Gastrocnemius medialis (tissue), 4 donors: ENCODE data around the gene NFATC3. TPM values are rescaled to one million over a fixed set of nuclear protein-coding genes. Genes with fewer than 3 reads are reported as not detected.

Experiments
- ATAC-seq, 2 donors: fragments of 150-250 bp; one replicate each; pipeline ENCODE4 v1.9.1; 2016
- DNase-seq, 2 donors: peaks; one replicate each; pipeline ENCODE4 v3.0.0-alpha.2; 2019
- H3K27ac ChIP-seq, 4 donors: fragments of 200-600 bp; sonication (generic); 1 replicate in 1 of 4; 2 replicates in 3 of 4; pipeline ENCODE4 v1.5.1; 2016 to 2018; ENCODE audit warnings: mild to moderate bottlenecking in 2 of 4, moderate library complexity in 1 of 4
- H3K27me3 ChIP-seq, 3 donors: fragments of 200-600 bp; sonication (generic) in 2 of 3; 1 replicate in 1 of 3; 2 replicates in 2 of 3; pipeline versions ENCODE4 v1.5.1 to v1.6.0; 2016 to 2019; ENCODE audit warnings: mild to moderate bottlenecking in 1 of 3, moderate library complexity in 1 of 3
- H3K36me3 ChIP-seq, 2 donors: fragments of 200-600 bp; sonication (generic) in 1 of 2; one replicate each; pipeline ENCODE4 v1.5.1; 2017 to 2018
- H3K4me1 ChIP-seq, 2 donors: fragments of 200-600 bp; sonication (generic) in 1 of 2; one replicate each; pipeline ENCODE4 v1.5.1; 2016 to 2017; ENCODE audit warnings: mild to moderate bottlenecking in 2 of 2
- H3K4me3 ChIP-seq, 4 donors: fragments of 200-600 bp; sonication (generic) in 3 of 4; 1 replicate in 1 of 4; 2 replicates in 3 of 4; pipeline ENCODE4 v1.5.1; 2016 to 2019; ENCODE audit warnings: mild to moderate bottlenecking in 2 of 4
- H3K9me3 ChIP-seq, 3 donors: fragments of 200-600 bp; sonication (generic) in 2 of 3; 1 replicate in 1 of 3; 2 replicates in 2 of 3; pipeline ENCODE4 v1.5.1; 2016 to 2019
- CTCF ChIP-seq, 5 experiments: fragments of 450-650 bp in 3 of 5; fragments of 200-600 bp in 2 of 5; sonication (generic) in 2 of 5; IDR thresholded peaks in 4 of 5; conservative IDR thresholded peaks in 1 of 5; 1 replicate in 4 of 5; 2 replicates in 1 of 5; pipeline ENCODE4 v1.5.1; 2016 to 2019; ENCODE audit warnings: antibody characterized with exemption in 5 of 5, mild to moderate bottlenecking in 3 of 5, moderate library complexity in 3 of 5
- POLR2A ChIP-seq, 2 donors: fragments of 450-650 bp; IDR thresholded peaks; one replicate each; pipeline ENCODE4 v1.6.1; 2017; ENCODE audit warnings: antibody characterized with exemption in 2 of 2, mild to moderate bottlenecking in 2 of 2, moderate library complexity in 2 of 2
- in situ Hi-C, 4 donors: fragments of 200-750 bp; cut with MboI; loops; one replicate each; pipeline versions ENCODE4 v1.15.0 to v1.8.0; 2017; ENCODE audit warnings: low sequenced_read_pairs in 4 of 4
- intact Hi-C: fragments of 100-400 bp; cut with DNase I; formaldehyde crosslinking; loops from one replicate; pipeline ENCODE4 v1.15.1; 2023; ENCODE audit warnings: low total_unique reads
- total RNA-seq, 4 donors: library from RNA; depleted of rRNA; stranded (reverse); fragments of >200 nt; gene quantifications; one replicate each; pipeline versions ENCODE4 v1.1.0 to v1.2.3, GENCODE V29; 2016

Gene NFATC3
- total RNA-seq, 4 donors from 2014 or later, result 47.9 to 72.7 (median 70.7) TPM

- Histone ChIP-seq H3K4me1 (peaks cover 85 to 93% of the 10 kb centered on the region in 2 donors), H3K9me3 (no peaks in the 10 kb centered on the region), H3K27ac (peak overlapping the region; percentile 95 to 100 (median 99)), H3K27me3 (no peaks in the 10 kb centered on the region), H3K4me3 (peak overlapping the region in 1 of 4 donors; percentile 3), H3K36me3 (peaks cover 0 to 56% of the 10 kb centered on the region in 2 donors)
- TF ChIP-seq CTCF (IDR thresholded peaks at IDR 0.05 in 4 of 5, conservative IDR thresholded peaks at IDR 0.05 in 1 of 5), result no peak
- TF ChIP-seq POLR2A (IDR thresholded peaks at IDR 0.05), result no peak
- DNase-seq, result peak in 1 of 2 donors; percentile 39
- no peak for ATAC-seq
- intact Hi-C loops, result no loop called here
- in situ Hi-C loops, result no loop called here
Measured at GRCh38 chr16:68272507-68273209, 187.5 kb downstream of the NFATC3 start.

GRCh38 chr16:68273459-68273858 is 188.3 kb downstream of the NFATC3 start:
- Histone ChIP-seq H3K36me3 (peaks cover 0 to 53% of the 10 kb centered on the region in 2 donors), H3K27me3 (no peaks in the 10 kb centered on the region), H3K4me3 (no peak overlapping the region), H3K9me3 (no peaks in the 10 kb centered on the region), H3K27ac (peak overlapping the region; percentile 95 to 100 (median 99)), H3K4me1 (peaks cover 77 to 91% of the 10 kb centered on the region in 2 donors)
- TF ChIP-seq CTCF (IDR thresholded peaks at IDR 0.05 in 4 of 5, conservative IDR thresholded peaks at IDR 0.05 in 1 of 5) (no peak), POLR2A (IDR thresholded peaks at IDR 0.05) (no peak)
- DNase-seq (no peak), ATAC-seq (no peak)
- in situ Hi-C loops (no loop called here), intact Hi-C loops (no loop called here)

GRCh38 chr16:68273896-68274295 is 188.7 kb downstream of the NFATC3 start:
- H3K36me3 ChIP-seq, result peaks cover 0 to 48% of the 10 kb centered on the region in 2 donors
- H3K4me1 ChIP-seq, result peaks cover 72 to 88% of the 10 kb centered on the region in 2 donors
- H3K27me3 ChIP-seq, result no peaks in the 10 kb centered on the region
- intact Hi-C loops (no loop called here), in situ Hi-C loops (no loop called here)
- TF ChIP-seq POLR2A (IDR thresholded peaks at IDR 0.05) (no peak), CTCF (IDR thresholded peaks at IDR 0.05 in 4 of 5, conservative IDR thresholded peaks at IDR 0.05 in 1 of 5) (no peak)
- H3K9me3 ChIP-seq, result no peaks in the 10 kb centered on the region
- H3K27ac ChIP-seq, result peak overlapping the region; percentile 95 to 100 (median 99)
- ATAC-seq (no peak), DNase-seq (no peak)
- peak overlapping the region in 1 of 4 donors; percentile 16 for H3K4me3 ChIP-seq

GRCh38 chr16:68274441-68274840 is 189.3 kb downstream of the NFATC3 start:
- in situ Hi-C loops (no loop called here), intact Hi-C loops (no loop called here)
- H3K9me3 ChIP-seq, result no peaks in the 10 kb centered on the region
- peaks cover 71 to 89% of the 10 kb centered on the region in 2 donors for H3K4me1 ChIP-seq
- peak overlapping the region in 2 of 4 donors; percentile 15 to 24 for H3K4me3 ChIP-seq
- H3K36me3 ChIP-seq, result peaks cover 0 to 43% of the 10 kb centered on the region in 2 donors
- peak overlapping the region; percentile 95 to 100 (median 99) for H3K27ac ChIP-seq
- no peaks in the 10 kb centered on the region for H3K27me3 ChIP-seq
- TF ChIP-seq POLR2A (IDR thresholded peaks at IDR 0.05) (peak; percentile 35 to 38), CTCF (IDR thresholded peaks at IDR 0.05 in 4 of 5, conservative IDR thresholded peaks at IDR 0.05 in 1 of 5) (no peak)
- DNase-seq, result peak; percentile 43 to 54
- peak; percentile 22 to 23 for ATAC-seq
